OCI-LY1 (cell line): Measurements from ENCODE around the gene PPP1R1A.

Experiments
- H2AFZ ChIP-seq: fragments of 200-600 bp; sonication (generic), shearing (Covaris generic); 2 replicates; pipeline ENCODE4 v1.6.0; 2014; ENCODE audit warnings: antibody characterized with exemption, mild to moderate bottlenecking, low read length
- H3F3A ChIP-seq: fragments of 200-600 bp; sonication (generic), shearing (Covaris generic); 2 replicates; pipeline ENCODE4 v1.6.0; 2014; ENCODE audit warnings: mild to moderate bottlenecking, antibody characterized with exemption, low read length, moderate library complexity; ENCODE audit not compliant: insufficient read depth
- H3K27ac ChIP-seq: fragments of 200-600 bp; sonication (generic); 2 replicates; pipeline ENCODE4 v1.5.1; 2014; ENCODE audit warnings: low read length, mixed run types, mild to moderate bottlenecking, low read depth; ENCODE audit not compliant: poor library complexity, severe bottlenecking
- H3K27me3 ChIP-seq: fragments of 200-600 bp; sonication (generic); 2 replicates; pipeline ENCODE4 v1.6.0; 2014; ENCODE audit warnings: antibody characterized with exemption, mild to moderate bottlenecking, low read length, moderate library complexity; ENCODE audit not compliant: insufficient read depth
- H3K36me3 ChIP-seq: fragments of 200-600 bp; sonication (generic); 2 replicates; pipeline ENCODE4 v1.6.1; 2014; ENCODE audit warnings: mild to moderate bottlenecking, antibody characterized with exemption, low read length, moderate library complexity, mixed read lengths; ENCODE audit not compliant: insufficient read depth
- H3K4me1 ChIP-seq: fragments of 200-600 bp; sonication (generic); 2 replicates; pipeline ENCODE4 v1.5.1; 2014; ENCODE audit warnings: mild to moderate bottlenecking, low read length, moderate library complexity; ENCODE audit not compliant: insufficient read depth, severe bottlenecking
- H3K4me2 ChIP-seq: fragments of 200-600 bp; sonication (generic), shearing (Covaris generic); 2 replicates; pipeline ENCODE4 v1.6.1; 2014; ENCODE audit warnings: low read length
- H3K4me3 ChIP-seq: fragments of 200-600 bp; sonication (generic); 2 replicates; pipeline ENCODE4 v1.5.1; 2014; ENCODE audit warnings: low read length, low read depth, mild to moderate bottlenecking, mixed read lengths; ENCODE audit not compliant: poor library complexity, severe bottlenecking
- H3K79me2 ChIP-seq: fragments of 200-600 bp; shearing (Covaris generic); 2 replicates; pipeline ENCODE4 v1.6.1; 2016; ENCODE audit warnings: mixed run types, low read length, mixed read lengths; ENCODE audit not compliant: insufficient read depth
- H3K9ac ChIP-seq: fragments of 200-600 bp; sonication (generic), shearing (Covaris generic); 2 replicates; pipeline ENCODE4 v1.6.1; 2014; ENCODE audit warnings: mild to moderate bottlenecking, low read length, mixed read lengths
- H3K9me2 ChIP-seq: fragments of 200-600 bp; sonication (generic), shearing (Covaris generic); 2 replicates; pipeline ENCODE4 v1.6.1; 2014; ENCODE audit warnings: low read depth, mild to moderate bottlenecking, low read length, mixed read lengths
- H3K9me3 ChIP-seq: fragments of 200-600 bp; shearing (Covaris generic); 2 replicates; pipeline ENCODE4 v1.6.1; 2014; ENCODE audit warnings: low read length, mixed read lengths
- H4K20me1 ChIP-seq: fragments of 200-600 bp; sonication (generic), shearing (Covaris generic); 2 replicates; pipeline ENCODE4 v1.6.0; 2016; ENCODE audit warnings: mild to moderate bottlenecking, low read length; ENCODE audit not compliant: insufficient read depth
- EZH2 ChIP-seq: fragments of 200-600 bp; sonication (generic), shearing (Covaris generic); IDR thresholded peaks from 2 replicates; pipeline ENCODE4 v1.8.0; 2017; ENCODE audit warnings: borderline replicate concordance, mixed run types, mild to moderate bottlenecking, antibody characterized with exemption, low read length, moderate library complexity, mixed read lengths
- TF ChIP-seq, protein P1 (sequence below): fragments of 200-600 bp; sonication (generic), shearing (Covaris generic); IDR thresholded peaks from 2 replicates; pipeline ENCODE4 v1.5.1; 2017; ENCODE audit warnings: mild to moderate bottlenecking, antibody characterized with exemption, low read length, moderate library complexity, mixed read lengths

Gene PPP1R1A

DNA sequence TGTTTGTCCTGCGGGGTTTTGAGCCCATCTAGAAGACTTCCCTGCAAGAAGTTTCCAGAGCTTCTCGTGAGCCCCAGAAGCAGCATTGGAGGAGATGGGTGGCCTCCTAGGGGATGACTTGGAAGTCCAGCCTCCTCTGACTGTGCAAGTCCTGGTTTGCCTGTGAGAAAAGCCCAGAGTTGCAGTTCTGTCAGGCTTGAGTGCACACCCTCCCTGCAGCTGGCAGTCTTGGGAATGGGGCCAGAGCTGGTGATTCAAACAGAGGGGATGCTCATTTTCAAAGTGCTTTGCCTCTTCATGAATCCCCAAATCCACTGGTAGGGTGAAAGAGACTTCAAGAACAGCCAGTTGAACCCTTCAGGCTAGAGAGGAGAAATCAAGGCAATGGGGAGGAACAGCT lies 3.9 kb upstream of the PPP1R1A start:
- Histone ChIP-seq H3K27ac (no peak overlapping the region), H3K4me3 (no peak overlapping the region), H3K36me3 (no peaks in the 10 kb centered on the region), H4K20me1 (no peaks in the 10 kb centered on the region), H3F3A (no peaks in the 10 kb centered on the region), H3K9me2 (no peaks in the 10 kb centered on the region), H2AFZ (no peak overlapping the region), H3K9me3 (no peaks in the 10 kb centered on the region), H3K4me1 (no peaks in the 10 kb centered on the region), H3K27me3 (peaks cover 5% of the 10 kb centered on the region; the same call in 1 of the 2 replicates), H3K4me2 (no peak overlapping the region), H3K9ac (no peak overlapping the region), H3K79me2 (no peaks in the 10 kb centered on the region)
- no peak for TF ChIP-seq EZH2
- TF ChIP-seq, protein P1, sequence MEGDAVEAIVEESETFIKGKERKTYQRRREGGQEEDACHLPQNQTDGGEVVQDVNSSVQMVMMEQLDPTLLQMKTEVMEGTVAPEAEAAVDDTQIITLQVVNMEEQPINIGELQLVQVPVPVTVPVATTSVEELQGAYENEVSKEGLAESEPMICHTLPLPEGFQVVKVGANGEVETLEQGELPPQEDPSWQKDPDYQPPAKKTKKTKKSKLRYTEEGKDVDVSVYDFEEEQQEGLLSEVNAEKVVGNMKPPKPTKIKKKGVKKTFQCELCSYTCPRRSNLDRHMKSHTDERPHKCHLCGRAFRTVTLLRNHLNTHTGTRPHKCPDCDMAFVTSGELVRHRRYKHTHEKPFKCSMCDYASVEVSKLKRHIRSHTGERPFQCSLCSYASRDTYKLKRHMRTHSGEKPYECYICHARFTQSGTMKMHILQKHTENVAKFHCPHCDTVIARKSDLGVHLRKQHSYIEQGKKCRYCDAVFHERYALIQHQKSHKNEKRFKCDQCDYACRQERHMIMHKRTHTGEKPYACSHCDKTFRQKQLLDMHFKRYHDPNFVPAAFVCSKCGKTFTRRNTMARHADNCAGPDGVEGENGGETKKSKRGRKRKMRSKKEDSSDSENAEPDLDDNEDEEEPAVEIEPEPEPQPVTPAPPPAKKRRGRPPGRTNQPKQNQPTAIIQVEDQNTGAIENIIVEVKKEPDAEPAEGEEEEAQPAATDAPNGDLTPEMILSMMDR, result no peak

DNA sequence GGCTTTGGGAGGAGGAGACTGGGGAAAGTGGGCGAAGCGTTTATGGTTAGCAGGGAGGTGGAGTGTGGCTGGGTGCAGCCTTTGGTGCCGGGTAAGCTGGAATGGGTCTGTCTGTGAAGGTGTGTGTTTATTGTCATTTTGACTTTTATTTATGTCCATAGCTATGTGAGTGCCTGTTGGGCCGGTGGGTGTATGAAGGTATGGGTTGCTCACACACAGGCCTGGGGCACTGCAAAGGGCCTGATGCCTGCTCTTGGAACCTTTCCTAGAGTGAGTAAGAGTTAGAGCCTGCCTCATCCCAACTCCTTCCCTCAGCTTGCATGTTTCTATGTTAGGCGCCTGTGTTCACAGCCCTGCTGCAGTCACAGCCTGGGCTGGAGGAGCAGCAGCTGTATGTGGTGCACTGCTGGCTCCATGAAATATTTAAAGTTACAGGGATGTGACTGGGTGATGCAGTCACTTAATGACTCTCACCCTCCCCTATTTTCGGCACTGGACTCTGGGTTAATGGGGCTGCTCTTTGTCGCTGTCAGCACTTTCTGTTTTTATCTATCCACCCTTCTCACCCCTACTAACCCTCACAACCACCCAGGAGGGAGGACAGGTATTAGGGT lies 2.6 kb upstream of the PPP1R1A start:
- TF ChIP-seq, protein P1, result no peak
- no peak for TF ChIP-seq EZH2
- Histone ChIP-seq H2AFZ (no peak overlapping the region), H3K9ac (no peak overlapping the region), H3K79me2 (no peaks in the 10 kb centered on the region), H3K4me1 (no peaks in the 10 kb centered on the region), H3F3A (no peaks in the 10 kb centered on the region), H4K20me1 (no peaks in the 10 kb centered on the region), H3K27me3 (peaks cover 7% of the 10 kb centered on the region; the same call in 1 of the 2 replicates), H3K4me3 (no peak overlapping the region), H3K27ac (no peak overlapping the region), H3K4me2 (no peak overlapping the region), H3K9me2 (no peaks in the 10 kb centered on the region), H3K36me3 (no peaks in the 10 kb centered on the region), H3K9me3 (no peaks in the 10 kb centered on the region)

DNA sequence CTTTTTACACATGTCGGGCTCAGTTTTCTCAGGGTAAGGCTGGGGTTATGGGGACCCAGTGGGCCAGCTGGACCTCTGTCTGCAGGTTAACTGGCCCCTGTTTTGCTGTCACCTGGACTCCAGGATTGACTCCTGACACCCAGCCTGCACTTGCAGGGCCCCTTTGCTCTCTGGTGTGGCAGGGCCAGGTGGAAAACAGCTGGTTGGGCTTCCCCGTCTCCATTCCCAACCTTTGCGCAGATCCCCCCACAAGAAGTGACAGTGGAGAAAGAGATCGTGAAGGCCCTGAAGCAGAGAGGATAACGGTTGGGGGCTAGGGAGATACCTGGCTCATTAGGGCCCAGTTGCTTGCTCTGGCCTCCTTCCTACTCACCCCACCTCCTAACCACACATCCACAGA lies 1.5 kb upstream of the PPP1R1A start:
- Histone ChIP-seq H3K27me3 (peaks cover 8% of the 10 kb centered on the region), H2AFZ (no peak overlapping the region), H3K9ac (no peak overlapping the region), H3K4me1 (no peaks in the 10 kb centered on the region), H3F3A (no peaks in the 10 kb centered on the region), H3K27ac (no peak overlapping the region), H3K9me3 (no peaks in the 10 kb centered on the region), H3K4me2 (no peak overlapping the region), H3K9me2 (no peaks in the 10 kb centered on the region), H4K20me1 (no peaks in the 10 kb centered on the region), H3K79me2 (no peaks in the 10 kb centered on the region), H3K36me3 (no peaks in the 10 kb centered on the region), H3K4me3 (no peak overlapping the region)
- TF ChIP-seq, protein P1, result no peak
- TF ChIP-seq EZH2, result no peak
